AG09319 (cell line): ENCODE data around the gene CNNM2.

Source experiments
- DNase-seq: peaks from one replicate; pipeline ENCODE4 v3.0.0-alpha.2; 2010; ENCODE audit warnings: low read depth; ENCODE audit errors: extremely low read depth
- TF ChIP-seq, protein P1 (sequence below): IDR thresholded peaks from 2 replicates; pipeline ENCODE4 v1.5.1; 2011; ENCODE audit warnings: low read depth, mild to moderate bottlenecking, inconsistent platforms, low read length, moderate library complexity

CNNM2 gene

GRCh38 chr10:102917962-102918816, at the start of gene CNNM2:
Gene CNNM2, plus strand, starts transcription at chr10:102918294. Its CDS starts 187 bp downstream, at chr10:102918481.
- DNase-seq, result peak; percentile 99
- TF ChIP-seq, protein P1, sequence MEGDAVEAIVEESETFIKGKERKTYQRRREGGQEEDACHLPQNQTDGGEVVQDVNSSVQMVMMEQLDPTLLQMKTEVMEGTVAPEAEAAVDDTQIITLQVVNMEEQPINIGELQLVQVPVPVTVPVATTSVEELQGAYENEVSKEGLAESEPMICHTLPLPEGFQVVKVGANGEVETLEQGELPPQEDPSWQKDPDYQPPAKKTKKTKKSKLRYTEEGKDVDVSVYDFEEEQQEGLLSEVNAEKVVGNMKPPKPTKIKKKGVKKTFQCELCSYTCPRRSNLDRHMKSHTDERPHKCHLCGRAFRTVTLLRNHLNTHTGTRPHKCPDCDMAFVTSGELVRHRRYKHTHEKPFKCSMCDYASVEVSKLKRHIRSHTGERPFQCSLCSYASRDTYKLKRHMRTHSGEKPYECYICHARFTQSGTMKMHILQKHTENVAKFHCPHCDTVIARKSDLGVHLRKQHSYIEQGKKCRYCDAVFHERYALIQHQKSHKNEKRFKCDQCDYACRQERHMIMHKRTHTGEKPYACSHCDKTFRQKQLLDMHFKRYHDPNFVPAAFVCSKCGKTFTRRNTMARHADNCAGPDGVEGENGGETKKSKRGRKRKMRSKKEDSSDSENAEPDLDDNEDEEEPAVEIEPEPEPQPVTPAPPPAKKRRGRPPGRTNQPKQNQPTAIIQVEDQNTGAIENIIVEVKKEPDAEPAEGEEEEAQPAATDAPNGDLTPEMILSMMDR, result no peak

DNA sequence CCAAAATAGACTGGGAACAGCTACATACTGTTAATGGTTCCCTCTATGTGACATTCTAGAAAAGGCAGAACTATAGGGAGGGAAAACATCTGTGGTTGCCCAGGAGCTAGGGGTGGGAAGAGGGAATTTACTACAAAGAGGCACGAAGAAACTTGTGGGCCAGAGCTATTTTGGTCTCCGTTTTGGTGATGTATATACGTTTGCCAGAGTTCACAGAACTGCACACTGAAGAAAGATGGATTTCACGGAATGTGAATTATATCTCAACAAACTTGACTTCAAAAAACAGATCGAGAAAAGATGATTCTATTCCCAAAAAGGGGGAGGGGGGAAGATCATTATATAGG, 49.2 kb upstream of the CNNM2 start:
- TF ChIP-seq, protein P1, result no peak
- DNase-seq, result no peak

DNA sequence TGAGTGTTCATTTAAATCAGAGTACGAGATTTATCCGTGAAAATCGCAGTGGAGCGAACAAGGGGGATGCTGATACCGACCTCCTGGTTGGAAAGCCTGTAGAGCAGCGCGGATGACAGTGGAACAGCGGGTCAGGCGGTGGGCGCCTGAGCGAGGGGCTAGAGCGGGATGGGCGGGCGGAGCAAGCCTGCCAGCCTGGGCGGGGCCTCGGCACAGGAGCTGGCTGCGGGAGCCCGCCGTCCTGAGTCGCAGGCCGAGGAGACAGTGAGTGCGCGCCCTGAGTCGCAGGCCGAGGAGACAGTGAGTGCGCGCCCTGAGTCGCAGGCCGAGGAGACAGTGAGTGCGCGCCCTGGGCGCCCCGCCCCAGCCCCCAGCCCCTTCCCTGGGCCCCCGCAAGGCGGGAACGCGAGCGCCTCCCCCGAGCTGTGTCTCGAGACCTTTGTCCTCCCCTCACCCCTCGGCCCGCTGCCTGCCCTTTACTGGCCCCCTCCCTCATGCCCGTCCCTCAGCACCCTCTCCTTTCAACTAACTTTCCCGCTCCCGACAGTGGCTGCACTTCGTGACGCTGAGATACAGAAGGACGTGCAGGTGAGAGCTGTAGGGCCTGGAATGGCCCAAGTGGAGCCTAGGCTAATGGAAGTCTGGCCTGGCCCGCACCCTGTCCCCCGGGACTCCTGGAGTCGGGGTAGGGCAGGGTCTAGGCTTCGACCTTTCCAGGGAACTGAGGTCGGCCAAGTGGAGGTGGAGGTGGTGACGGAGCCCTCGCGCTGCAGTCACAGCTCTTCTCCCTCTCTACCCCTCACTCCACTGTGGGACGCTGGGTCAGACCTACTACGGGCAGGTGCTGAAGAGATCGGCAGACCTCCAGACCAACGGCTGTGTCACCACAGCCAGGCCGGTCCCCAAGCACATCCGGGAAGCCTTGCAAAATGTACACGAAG, 48.6 kb upstream of the CNNM2 start, which contains the start of gene AS3MT:
TSS of gene AS3MT (plus strand) at position 213 of the 941 bp plus-strand sequence. CDS start at position 336, 123 bp downstream.
- DNase-seq, result no peak

GRCh38 chr10:102870221-102870620, 47.9 kb upstream of the CNNM2 start:
- no peak for DNase-seq
- TF ChIP-seq, protein P1, result no peak

More for the DNA sequence above, 48.6 kb upstream of the CNNM2 start, which contains the start of gene AS3MT:
- TF ChIP-seq, protein P1, result no peak

GRCh38 chr10:102872163-102872562, 45.9 kb upstream of the CNNM2 start:
- TF ChIP-seq, protein P1, result no peak
- no peak for DNase-seq

DNA sequence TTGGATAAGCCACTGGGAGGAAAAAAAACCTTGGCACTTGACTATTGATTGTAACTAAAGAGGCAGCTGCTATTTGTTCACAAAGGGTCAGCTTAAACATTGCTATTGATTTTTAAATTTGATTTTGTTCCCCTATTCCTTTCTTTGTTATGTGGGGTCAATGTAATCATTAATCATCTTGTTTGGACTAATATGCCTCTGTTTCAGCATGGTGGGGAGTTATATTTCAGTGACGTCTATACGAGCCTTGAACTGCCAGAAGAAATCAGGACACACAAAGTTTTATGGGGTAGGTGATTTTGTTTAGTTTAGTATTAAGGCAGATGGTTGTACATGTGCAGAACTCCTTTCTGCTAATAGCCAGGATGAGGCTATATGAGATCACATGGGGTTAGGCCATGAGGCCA, 41.3 kb upstream of the CNNM2 start:
- no peak for DNase-seq
- TF ChIP-seq, protein P1, result no peak

DNA sequence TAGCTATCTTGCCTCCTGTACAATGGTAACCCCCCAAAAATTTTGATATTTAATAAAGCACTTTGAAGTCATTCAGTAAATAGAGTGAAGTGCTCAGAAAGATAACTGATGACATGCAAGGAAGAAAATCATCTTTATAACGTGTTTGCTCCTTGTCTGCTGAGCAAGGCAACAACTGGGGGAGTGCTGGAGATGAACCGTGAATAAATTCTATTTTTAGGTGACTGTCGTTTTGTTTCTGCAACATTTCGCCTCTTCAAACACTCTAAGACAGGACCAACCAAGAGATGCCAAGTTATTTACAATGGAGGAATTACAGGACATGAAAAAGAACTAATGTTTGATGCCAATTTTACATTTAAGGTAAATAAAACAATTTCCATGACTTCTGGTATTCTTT, 39.5 kb upstream of the CNNM2 start:
- TF ChIP-seq, protein P1, result no peak

More for the DNA sequence above, 39.5 kb upstream of the CNNM2 start:
- DNase-seq, result no peak
